ENCODE data around the gene CST9.

Gene CST9

GRCh38 chr20:23566199-23566932, 39.4 kb downstream of the CST9 start:
- DNase-seq (ENCODE audit: low read depth), result no peak
- H3K4me3 ChIP-seq (ENCODE audit: low read depth, low read length), result no peak overlapping the region

GRCh38 chr20:23565503-23566045, 40.1 kb downstream of the CST9 start:
- DNase-seq (ENCODE audit: low read depth), result no peak
- H3K4me3 ChIP-seq (ENCODE audit: low read depth, low read length), result no peak overlapping the region

GRCh38 chr20:23564927-23565326, 40.8 kb downstream of the CST9 start:
- no peak overlapping the region for H3K4me3 ChIP-seq (ENCODE audit: low read depth, low read length)
- no peak for DNase-seq (ENCODE audit: low read depth)

GRCh38 chr20:23562721-23563342, 42.9 kb downstream of the CST9 start:
- no peak overlapping the region for H3K4me3 ChIP-seq (ENCODE audit: low read depth, low read length)
- DNase-seq (ENCODE audit: low read depth), result no peak

- DNase-seq (ENCODE audit: low read depth), result no peak
- H3K4me3 ChIP-seq (ENCODE audit: low read depth, low read length), result no peak overlapping the region
Observed at GRCh38 chr20:23554401-23554800, 51.3 kb downstream of the CST9 start.
